Measurements from ENCODE around the gene RTL1.

GRCh38 chr14:100871234-100872186, 32.0 kb downstream of the RTL1 start:
- no peak for TF ChIP-seq EZH2 (IDR thresholded peaks at IDR 0.05; ENCODE audit: borderline replicate concordance, low read depth, low read length, severe bottlenecking)
- TF ChIP-seq, protein P1, sequence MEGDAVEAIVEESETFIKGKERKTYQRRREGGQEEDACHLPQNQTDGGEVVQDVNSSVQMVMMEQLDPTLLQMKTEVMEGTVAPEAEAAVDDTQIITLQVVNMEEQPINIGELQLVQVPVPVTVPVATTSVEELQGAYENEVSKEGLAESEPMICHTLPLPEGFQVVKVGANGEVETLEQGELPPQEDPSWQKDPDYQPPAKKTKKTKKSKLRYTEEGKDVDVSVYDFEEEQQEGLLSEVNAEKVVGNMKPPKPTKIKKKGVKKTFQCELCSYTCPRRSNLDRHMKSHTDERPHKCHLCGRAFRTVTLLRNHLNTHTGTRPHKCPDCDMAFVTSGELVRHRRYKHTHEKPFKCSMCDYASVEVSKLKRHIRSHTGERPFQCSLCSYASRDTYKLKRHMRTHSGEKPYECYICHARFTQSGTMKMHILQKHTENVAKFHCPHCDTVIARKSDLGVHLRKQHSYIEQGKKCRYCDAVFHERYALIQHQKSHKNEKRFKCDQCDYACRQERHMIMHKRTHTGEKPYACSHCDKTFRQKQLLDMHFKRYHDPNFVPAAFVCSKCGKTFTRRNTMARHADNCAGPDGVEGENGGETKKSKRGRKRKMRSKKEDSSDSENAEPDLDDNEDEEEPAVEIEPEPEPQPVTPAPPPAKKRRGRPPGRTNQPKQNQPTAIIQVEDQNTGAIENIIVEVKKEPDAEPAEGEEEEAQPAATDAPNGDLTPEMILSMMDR (IDR thresholded peaks at IDR 0.05; ENCODE audit: borderline replicate concordance, extremely low read depth, low read length, poor library complexity, severe bottlenecking) = no peak

All from DND-41 (cell line).